Ectodermal cell (in vitro differentiated cells): ENCODE data around the gene TPGS1. TPM values are rescaled to one million over a fixed set of nuclear protein-coding genes. Genes with fewer than 3 reads are reported as not detected.

Source experiments
- H3K27ac ChIP-seq: 2 replicates; pipeline ENCODE4 v1.7.0; 2013; ENCODE audit warnings: mild to moderate bottlenecking, low read depth, low read length; ENCODE audit not compliant: insufficient read depth, poor library complexity, severe bottlenecking
- H3K27me3 ChIP-seq: 2 replicates; pipeline ENCODE4 v1.7.0; 2013; ENCODE audit warnings: mild to moderate bottlenecking, low read length; ENCODE audit not compliant: insufficient read depth, control insufficient read depth, poor library complexity, severe bottlenecking
- H3K36me3 ChIP-seq: one replicate; pipeline ENCODE4 v1.7.0; 2013; ENCODE audit warnings: low read length; ENCODE audit not compliant: control insufficient read depth, insufficient read depth
- H3K4me1 ChIP-seq: one replicate; pipeline ENCODE4 v1.7.0; 2013; ENCODE audit warnings: low read length; ENCODE audit not compliant: control insufficient read depth, insufficient read depth
- H3K4me3 ChIP-seq: 2 replicates; pipeline ENCODE4 v1.7.0; 2013; ENCODE audit warnings: low read depth, low read length, control low read depth; ENCODE audit not compliant: insufficient read depth
- H3K9me3 ChIP-seq: 2 replicates; pipeline ENCODE4 v1.7.0; 2013; ENCODE audit warnings: mild to moderate bottlenecking, low read length, moderate library complexity; ENCODE audit not compliant: control insufficient read depth
- WGBS, 2 experiments: methylation state at CpG; one replicate each; pipeline ENCODE4 v1.1.7; 2013; ENCODE audit warnings: missing lambda C conversion rate in 2 of 2; 5-methylcytosine and 5-hydroxymethylcytosine counted together
- polyA plus RNA-seq, 4 experiments: library from polyadenylated mRNA; stranded (reverse); fragments of 50-300 nt; gene quantifications; one replicate each; pipeline ENCODE4 v1.2.3, GENCODE V29; 2013

Gene TPGS1, protein sequence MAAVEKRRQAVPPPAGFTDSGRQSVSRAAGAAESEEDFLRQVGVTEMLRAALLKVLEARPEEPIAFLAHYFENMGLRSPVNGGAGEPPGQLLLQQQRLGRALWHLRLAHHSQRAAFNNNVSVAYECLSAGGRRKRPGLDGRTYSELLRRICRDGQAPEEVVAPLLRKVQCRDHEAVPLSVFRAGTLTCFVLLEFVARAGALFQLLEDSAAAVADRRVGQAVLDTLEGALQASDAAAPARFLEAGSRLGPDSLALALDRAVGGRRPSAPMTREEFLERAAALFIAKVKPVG
- 7.2 TPM for polyA plus RNA-seq (2013, experiment 1 of 4)
- polyA plus RNA-seq (2013, experiment 2 of 4) = 4.7 TPM
- polyA plus RNA-seq (2013, experiment 3 of 4) = 11.5 TPM
- 9.6 TPM for polyA plus RNA-seq (2013, experiment 4 of 4)

DNA sequence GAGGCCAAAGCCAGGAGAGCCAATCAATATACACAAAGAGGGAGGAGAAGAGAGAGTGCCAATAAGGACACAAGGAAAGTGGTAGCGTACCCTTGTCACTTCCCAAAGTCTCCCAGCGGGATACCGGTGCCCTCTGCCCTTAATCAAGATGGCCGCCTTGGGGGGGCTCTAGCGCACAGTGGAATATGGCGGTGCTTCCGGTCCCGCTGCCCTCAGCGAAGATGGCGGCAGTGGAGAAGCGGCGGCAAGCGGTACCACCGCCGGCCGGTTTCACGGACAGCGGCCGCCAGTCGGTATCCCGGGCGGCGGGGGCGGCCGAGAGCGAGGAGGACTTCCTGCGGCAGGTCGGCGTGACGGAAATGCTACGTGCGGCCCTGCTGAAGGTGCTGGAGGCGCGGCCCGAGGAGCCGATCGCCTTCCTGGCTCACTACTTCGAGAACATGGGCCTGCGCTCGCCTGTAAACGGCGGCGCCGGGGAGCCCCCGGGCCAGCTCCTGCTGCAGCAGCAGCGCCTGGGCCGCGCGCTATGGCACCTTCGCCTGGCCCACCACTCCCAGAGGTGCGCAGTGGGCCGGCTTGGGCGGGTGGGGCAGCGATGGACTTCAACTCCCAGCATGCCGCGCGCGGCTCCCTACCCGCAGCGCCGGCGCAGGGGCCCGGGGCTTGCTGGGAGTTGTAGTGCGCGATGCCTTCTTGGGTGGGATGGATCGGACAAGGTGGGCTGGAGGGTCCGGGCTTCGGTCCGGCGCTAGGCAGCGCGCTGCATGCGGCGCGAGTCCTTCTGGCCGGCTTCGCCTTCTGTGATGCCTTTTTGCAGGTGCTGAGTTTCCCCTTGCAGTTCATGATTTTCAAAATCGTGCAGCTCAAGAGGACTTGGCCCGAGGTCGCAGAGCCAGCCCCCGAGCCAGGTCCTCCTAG lies at the start of gene TPGS1:
TSS of gene TPGS1 (plus strand) at position 212 of the 918 bp plus-strand sequence. CDS start at position 222, 10 bp downstream.
- Histone ChIP-seq H3K9me3 (no peaks in the 10 kb centered on the region), H3K4me3 (peak within 1 kb of the TSS; percentile 99), H3K4me1 (peaks cover 17% of the 10 kb centered on the region), H3K36me3 (no peaks in the 10 kb centered on the region), H3K27ac (peak within 1 kb of the TSS; percentile 99), H3K27me3 (no peaks in the 10 kb centered on the region)
- WGBS, 2 experiments = 2% methylated on average over 81 of the region's 81 CpGs

DNA sequence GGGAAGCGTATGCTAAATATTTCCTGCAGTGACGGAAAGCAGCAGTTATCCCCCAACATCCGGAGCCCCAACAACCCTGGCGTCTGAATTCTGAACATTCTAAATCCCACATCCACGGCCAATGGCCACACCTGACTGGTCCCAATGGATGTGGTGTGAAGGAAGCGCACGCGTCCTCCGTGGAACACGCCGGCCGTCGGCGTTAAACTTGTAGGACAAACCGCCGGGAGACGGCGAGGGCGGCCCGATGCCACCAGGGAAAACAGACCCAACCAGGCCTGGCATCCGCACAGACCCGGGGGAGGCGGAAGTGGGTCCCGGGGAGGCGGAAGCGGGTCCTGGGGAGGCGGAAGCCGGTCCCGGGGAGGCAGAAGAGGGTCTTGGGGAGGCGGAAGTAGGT lies 49.7 kb upstream of the TPGS1 start:
- H3K27ac ChIP-seq = no peak overlapping the region
- H3K4me1 ChIP-seq = no peaks in the 10 kb centered on the region
- H3K9me3 ChIP-seq = no peaks in the 10 kb centered on the region
- WGBS, 2 experiments = 94 to 95% methylated on average over 30 of the region's 30 CpGs
- H3K4me3 ChIP-seq = no peak overlapping the region
- H3K27me3 ChIP-seq = peaks cover 26% of the 10 kb centered on the region
- H3K36me3 ChIP-seq = no peaks in the 10 kb centered on the region

DNA sequence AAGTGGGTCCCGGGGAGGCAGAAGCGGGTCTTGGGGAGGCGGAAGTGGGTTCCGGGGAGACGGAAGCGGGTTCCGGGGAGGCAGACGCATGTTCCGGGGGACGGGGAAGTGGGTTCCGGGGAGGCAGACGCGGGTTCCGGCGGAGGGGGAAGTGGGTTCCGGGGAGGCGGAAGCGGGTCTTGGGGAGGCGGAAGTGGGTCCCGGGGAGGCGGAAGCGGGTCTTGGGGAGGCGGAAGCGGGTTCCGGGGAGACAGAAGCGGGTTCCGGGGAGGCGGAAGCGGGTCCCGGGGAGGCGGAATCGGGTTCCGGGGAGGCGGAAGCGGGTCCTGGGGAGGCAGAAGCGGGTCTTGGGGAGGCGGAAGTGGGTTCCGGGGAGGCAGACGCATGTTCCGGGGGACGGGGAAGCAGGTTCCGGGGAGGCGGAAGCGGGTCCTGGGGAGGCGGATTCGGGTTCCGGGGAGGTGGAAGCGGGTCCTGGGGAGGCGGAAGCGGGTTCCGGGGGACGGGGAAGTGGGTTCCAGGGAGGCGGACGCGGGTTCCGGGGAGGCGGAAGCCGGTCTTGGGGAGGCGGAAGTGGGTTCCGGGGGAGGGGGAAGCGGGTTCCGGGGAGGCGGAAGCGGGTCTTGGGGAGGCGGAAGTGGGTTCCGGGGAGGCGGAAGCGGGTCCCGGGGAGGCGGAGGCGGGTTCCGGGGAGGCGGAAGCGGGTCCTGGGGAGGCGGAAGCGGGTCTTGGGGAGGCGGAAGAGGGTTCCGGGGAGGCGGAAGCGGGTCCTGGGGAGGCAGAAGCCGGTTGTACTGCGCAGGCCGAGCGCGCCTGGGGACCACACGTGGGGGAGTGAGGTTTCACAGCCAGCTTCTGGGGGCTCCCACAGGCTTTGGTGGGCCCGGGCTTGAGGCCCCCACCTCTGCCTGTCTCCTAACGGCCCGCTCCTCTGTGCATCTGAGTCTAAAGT lies 48.9 kb upstream of the TPGS1 start:
- H3K9me3 ChIP-seq = no peaks in the 10 kb centered on the region
- no peak overlapping the region for H3K27ac ChIP-seq
- no peaks in the 10 kb centered on the region for H3K4me1 ChIP-seq
- 96 to 97% methylated on average over 89 of the region's 89 CpGs for WGBS, 2 experiments
- no peak overlapping the region for H3K4me3 ChIP-seq
- H3K27me3 ChIP-seq = peaks cover 28% of the 10 kb centered on the region
- H3K36me3 ChIP-seq = no peaks in the 10 kb centered on the region

DNA sequence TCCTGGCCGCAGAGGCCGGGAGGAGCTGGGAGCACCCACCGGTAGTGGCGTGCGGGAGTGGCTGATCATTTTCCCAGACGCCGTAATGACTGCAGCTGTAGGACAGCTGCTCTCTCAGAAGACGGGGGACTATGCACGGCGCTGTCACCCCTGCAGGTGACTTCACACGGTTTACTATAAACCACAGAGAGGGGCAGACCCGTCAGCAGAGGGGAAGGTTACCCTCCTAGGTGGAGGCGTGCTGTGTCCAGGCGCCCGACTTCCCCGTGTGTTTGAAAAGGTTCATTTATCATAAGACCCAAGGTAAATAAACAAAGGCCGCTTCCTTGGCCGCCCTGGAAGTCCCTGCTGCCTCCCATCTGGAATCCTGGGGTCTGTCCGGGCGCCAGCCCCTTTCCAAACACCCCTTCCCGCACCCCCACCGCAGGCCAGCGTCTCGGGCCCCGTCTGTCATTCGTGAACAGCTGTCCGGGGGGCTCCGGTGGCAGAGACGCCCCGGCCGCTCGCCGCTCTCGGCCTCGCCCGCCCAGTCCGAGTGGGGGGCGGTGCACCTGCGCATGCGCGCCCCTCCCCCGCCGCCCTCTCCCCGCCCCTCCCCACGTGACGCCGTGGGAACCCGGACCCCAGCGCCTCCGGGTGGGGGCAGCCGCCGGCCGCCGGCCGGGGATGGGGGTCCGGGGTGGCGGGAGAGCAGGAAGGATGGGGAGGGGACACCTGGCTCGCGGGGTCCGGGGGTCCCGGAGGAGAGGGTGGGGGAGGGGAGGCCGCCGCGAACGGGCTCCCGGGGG lies 47.4 kb upstream of the TPGS1 start:
- H3K27ac ChIP-seq = no peak overlapping the region
- H3K4me3 ChIP-seq = peak overlapping the region; percentile 54
- H3K4me1 ChIP-seq = no peaks in the 10 kb centered on the region
- peaks cover 28% of the 10 kb centered on the region for H3K27me3 ChIP-seq
- 2 to 3% methylated on average over 66 of the region's 66 CpGs for WGBS, 2 experiments
- no peaks in the 10 kb centered on the region for H3K36me3 ChIP-seq
- H3K9me3 ChIP-seq = no peaks in the 10 kb centered on the region

DNA sequence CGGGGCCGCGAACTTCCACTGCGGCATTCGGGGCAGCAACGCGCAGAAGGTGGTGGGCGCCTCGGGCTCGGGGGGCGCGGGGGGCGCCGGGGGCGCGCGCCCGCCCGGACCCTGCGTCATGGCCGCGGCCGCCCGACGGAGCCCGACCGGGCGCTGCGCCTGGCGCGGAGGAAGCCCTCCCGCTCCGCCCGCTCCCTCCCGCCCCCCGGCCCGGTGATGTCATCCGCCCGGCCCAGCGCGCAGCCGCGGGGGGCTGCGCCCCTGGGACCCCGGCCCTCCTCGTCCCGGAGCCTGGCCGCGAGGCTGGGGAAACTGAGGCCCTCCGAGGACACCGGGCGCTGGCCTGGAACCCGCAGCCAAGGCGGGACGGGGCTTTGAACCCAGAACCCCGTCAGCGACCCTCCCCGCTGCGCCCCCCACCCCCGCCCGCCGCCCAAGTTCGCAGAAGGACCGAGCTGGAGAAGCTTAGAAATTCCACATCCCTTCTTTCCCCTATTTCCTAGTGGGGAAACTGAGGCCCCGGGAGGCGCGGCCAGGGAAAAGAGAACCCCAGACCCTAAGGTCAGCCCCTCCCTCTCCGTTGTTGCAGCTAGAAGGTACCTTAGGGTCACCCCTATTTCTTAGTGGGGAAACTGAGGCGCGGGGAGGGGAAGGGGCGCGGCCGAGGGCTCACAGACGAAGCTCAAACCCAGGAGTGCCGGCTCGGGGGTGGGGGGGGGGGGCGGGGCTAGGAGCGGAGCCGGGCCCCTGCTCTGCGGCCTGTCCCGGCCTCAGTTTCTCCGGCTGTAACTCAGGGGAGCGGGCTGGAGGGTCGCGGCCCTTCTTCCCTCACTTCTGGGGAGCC lies 46.2 kb upstream of the TPGS1 start, which contains the start of gene SHC2:
TSS of gene SHC2 (minus strand) at position 157 of the 844 bp plus-strand sequence. CDS start at position 120, 37 bp downstream.
- Histone ChIP-seq H3K27ac (no peak within 1 kb of the TSS), H3K4me1 (no peaks in the 10 kb centered on the region), H3K27me3 (peaks cover 28% of the 10 kb centered on the region), H3K9me3 (no peaks in the 10 kb centered on the region), H3K4me3 (peak within 1 kb of the TSS; percentile 54), H3K36me3 (no peaks in the 10 kb centered on the region)
- 1 to 2% methylated on average over 83 to 85 of the region's 85 CpGs for WGBS, 2 experiments

DNA sequence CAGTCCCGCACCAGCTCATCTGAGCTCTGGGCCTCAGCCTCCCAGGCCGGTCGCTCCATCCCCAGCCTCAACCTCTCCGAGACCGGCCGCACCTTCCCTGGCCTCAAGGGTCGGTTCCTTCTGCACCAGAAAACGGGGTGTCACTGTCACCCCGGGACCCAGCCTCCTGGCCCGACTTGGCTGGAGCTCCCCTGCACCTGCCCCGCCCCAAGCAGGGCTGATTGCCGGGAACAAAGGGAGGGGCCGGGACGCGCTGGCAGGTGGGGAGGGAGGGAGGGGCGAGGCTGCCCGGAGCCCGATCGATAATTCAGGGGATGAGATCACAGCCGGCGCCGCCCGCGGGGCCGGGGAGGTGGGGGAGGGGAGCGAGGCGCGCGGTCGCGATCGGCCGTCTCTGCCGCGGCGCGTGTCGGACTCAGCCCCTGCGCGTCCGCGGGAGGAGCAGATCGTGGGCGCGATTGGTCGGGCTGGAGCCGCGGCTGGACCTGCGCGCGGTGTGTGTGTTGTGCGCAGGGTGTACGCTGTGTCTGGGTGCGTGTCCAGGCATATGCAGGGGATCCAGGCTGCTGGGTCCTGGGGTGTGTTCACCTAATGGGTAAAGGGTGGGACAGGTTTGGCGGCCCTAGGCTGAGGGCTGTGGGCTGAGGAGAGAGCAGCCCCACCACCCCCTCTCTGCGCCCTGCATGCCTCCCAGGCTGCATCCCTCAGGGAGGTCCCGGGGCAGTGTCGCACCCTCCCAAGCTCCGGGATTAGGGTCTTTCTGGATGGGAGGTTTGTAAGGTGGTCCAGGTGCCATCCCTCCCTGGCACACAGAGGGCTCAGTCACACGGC lies 45.4 kb upstream of the TPGS1 start:
- H3K4me1 ChIP-seq = no peaks in the 10 kb centered on the region
- peaks cover 28% of the 10 kb centered on the region for H3K27me3 ChIP-seq
- H3K36me3 ChIP-seq = no peaks in the 10 kb centered on the region
- WGBS, 2 experiments = 9 to 10% methylated on average over 60 of the region's 60 CpGs
- H3K27ac ChIP-seq = no peak overlapping the region
- H3K4me3 ChIP-seq = peak overlapping the region; percentile 24
- H3K9me3 ChIP-seq = no peaks in the 10 kb centered on the region

DNA sequence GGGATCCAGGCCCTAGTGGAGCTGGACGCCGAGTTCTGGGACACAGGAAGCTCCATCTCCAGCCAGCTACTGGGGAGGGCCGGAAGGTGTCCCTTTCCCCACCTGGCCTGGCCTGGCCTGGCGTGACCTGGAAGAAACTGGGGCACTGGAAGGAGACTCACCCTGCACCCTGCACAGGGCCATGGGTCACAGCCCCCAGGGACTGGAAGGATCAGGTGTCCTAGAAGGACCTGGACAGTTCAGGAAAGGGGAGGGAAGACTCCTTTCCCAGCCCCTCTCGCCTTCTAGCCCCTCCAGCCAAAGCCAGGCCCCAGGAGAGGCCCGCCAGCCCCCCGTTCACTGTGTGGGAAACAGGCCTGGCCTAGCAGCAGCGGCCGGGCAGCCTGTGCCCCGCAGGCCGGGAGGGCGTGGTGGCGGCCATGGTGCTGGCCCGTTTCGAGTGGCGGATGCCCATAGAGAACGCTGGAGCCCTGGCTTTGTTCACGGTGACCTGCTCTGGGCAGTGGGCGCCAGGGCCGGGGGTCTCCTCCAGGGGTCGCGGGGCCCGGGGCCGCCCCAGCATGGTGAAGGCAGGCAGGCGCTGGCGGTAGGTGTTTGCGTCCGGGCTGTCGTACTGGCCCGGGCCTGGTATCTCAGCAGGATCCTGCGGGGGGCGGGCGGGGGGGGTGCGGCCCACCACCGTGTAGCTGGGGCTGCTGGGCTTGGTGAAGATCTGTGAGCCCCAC lies 43.7 kb upstream of the TPGS1 start:
- Histone ChIP-seq H3K9me3 (no peaks in the 10 kb centered on the region), H3K27ac (no peak overlapping the region), H3K27me3 (peaks cover 28% of the 10 kb centered on the region), H3K36me3 (no peaks in the 10 kb centered on the region), H3K4me1 (no peaks in the 10 kb centered on the region), H3K4me3 (no peak overlapping the region)
- 92% methylated on average over 35 of the region's 35 CpGs for WGBS, 2 experiments

DNA sequence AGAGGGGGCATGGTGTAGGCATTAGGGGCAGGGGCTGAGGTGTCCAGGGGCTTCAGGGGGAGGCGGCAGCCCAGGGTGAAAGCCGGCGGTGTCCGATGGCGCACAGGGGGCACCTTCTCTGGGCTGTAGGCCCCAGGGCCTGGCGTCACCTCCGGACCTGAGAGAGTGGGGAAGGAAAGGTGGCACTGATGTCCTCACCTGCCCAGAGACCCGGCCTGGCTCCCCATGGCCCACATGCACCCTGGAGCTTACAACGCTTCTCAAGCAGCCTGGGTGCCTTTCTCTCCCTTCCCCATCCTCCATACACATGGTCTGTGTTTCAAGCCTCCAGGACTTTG lies 43.1 kb upstream of the TPGS1 start:
- WGBS, 2 experiments = 95 to 96% methylated on average over 9 of the region's 9 CpGs
- Histone ChIP-seq H3K4me1 (no peaks in the 10 kb centered on the region), H3K27me3 (peaks cover 28% of the 10 kb centered on the region), H3K27ac (no peak overlapping the region), H3K9me3 (no peaks in the 10 kb centered on the region), H3K36me3 (no peaks in the 10 kb centered on the region), H3K4me3 (no peak overlapping the region)
